ENCODE data around the gene TLR6.

Gene TLR6

GRCh38 chr4:38794051-38794450, 62.6 kb downstream of the TLR6 start:
- Histone ChIP-seq H3K36me3 (ENCODE audit: control insufficient read depth, insufficient read depth, low read length) (no peaks in the 10 kb centered on the region), H3K4me3 (ENCODE audit: low read depth, low read length) (no peak overlapping the region), H3K9ac (ENCODE audit: low read depth, low read length) (no peak overlapping the region)

GRCh38 chr4:38791010-38791409, 65.6 kb downstream of the TLR6 start:
- Histone ChIP-seq H3K9ac (ENCODE audit: low read depth, low read length) (no peak overlapping the region), H3K4me3 (ENCODE audit: low read depth, low read length) (no peak overlapping the region), H3K36me3 (ENCODE audit: control insufficient read depth, insufficient read depth, low read length) (no peaks in the 10 kb centered on the region), H3K27me3 (ENCODE audit: control insufficient read depth, insufficient read depth, low read length) (no peaks in the 10 kb centered on the region), H3K4me1 (ENCODE audit: control insufficient read depth, insufficient read depth, low read length) (no peaks in the 10 kb centered on the region), H3K9me3 (ENCODE audit: control insufficient read depth, insufficient read depth, low read length) (no peaks in the 10 kb centered on the region)

More at GRCh38 chr4:38794051-38794450, 62.6 kb downstream of the TLR6 start:
- H3K4me1 ChIP-seq (ENCODE audit: control insufficient read depth, insufficient read depth, low read length) = no peaks in the 10 kb centered on the region
- no peaks in the 10 kb centered on the region for H3K9me3 ChIP-seq (ENCODE audit: control insufficient read depth, insufficient read depth, low read length)
- no peaks in the 10 kb centered on the region for H3K27me3 ChIP-seq (ENCODE audit: control insufficient read depth, insufficient read depth, low read length)

- Histone ChIP-seq H3K27me3 (ENCODE audit: control insufficient read depth, insufficient read depth, low read length) (no peaks in the 10 kb centered on the region), H3K4me3 (ENCODE audit: low read depth, low read length) (no peak overlapping the region), H3K36me3 (ENCODE audit: control insufficient read depth, insufficient read depth, low read length) (no peaks in the 10 kb centered on the region), H3K4me1 (ENCODE audit: control insufficient read depth, insufficient read depth, low read length) (no peaks in the 10 kb centered on the region), H3K9me3 (ENCODE audit: control insufficient read depth, insufficient read depth, low read length) (no peaks in the 10 kb centered on the region), H3K9ac (ENCODE audit: low read depth, low read length) (no peak overlapping the region)
Observed at GRCh38 chr4:38788317-38788716, 68.3 kb downstream of the TLR6 start.

GRCh38 chr4:38787693-38788092, 68.9 kb downstream of the TLR6 start:
- no peak overlapping the region for H3K4me3 ChIP-seq (ENCODE audit: low read depth, low read length)

GRCh38 chr4:38785901-38786402, 70.7 kb downstream of the TLR6 start:
- Histone ChIP-seq H3K9me3 (ENCODE audit: control insufficient read depth, insufficient read depth, low read length) (no peaks in the 10 kb centered on the region), H3K4me1 (ENCODE audit: control insufficient read depth, insufficient read depth, low read length) (no peaks in the 10 kb centered on the region), H3K9ac (ENCODE audit: low read depth, low read length) (no peak overlapping the region)

More at GRCh38 chr4:38787693-38788092, 68.9 kb downstream of the TLR6 start:
- H3K36me3 ChIP-seq (ENCODE audit: control insufficient read depth, insufficient read depth, low read length) = no peaks in the 10 kb centered on the region
- no peak overlapping the region for H3K9ac ChIP-seq (ENCODE audit: low read depth, low read length)
- H3K27me3 ChIP-seq (ENCODE audit: control insufficient read depth, insufficient read depth, low read length) = no peaks in the 10 kb centered on the region
- H3K9me3 ChIP-seq (ENCODE audit: control insufficient read depth, insufficient read depth, low read length) = no peaks in the 10 kb centered on the region
- H3K4me1 ChIP-seq (ENCODE audit: control insufficient read depth, insufficient read depth, low read length) = no peaks in the 10 kb centered on the region

GRCh38 chr4:38785041-38785790, 71.4 kb downstream of the TLR6 start:
- H3K4me1 ChIP-seq (ENCODE audit: control insufficient read depth, insufficient read depth, low read length) = no peaks in the 10 kb centered on the region
- H3K36me3 ChIP-seq (ENCODE audit: control insufficient read depth, insufficient read depth, low read length) = no peaks in the 10 kb centered on the region
- H3K9me3 ChIP-seq (ENCODE audit: control insufficient read depth, insufficient read depth, low read length) = no peaks in the 10 kb centered on the region
- H3K4me3 ChIP-seq (ENCODE audit: low read depth, low read length) = no peak overlapping the region
- no peak overlapping the region for H3K9ac ChIP-seq (ENCODE audit: low read depth, low read length)
- no peaks in the 10 kb centered on the region for H3K27me3 ChIP-seq (ENCODE audit: control insufficient read depth, insufficient read depth, low read length)

More at GRCh38 chr4:38785901-38786402, 70.7 kb downstream of the TLR6 start:
- Histone ChIP-seq H3K36me3 (ENCODE audit: control insufficient read depth, insufficient read depth, low read length) (no peaks in the 10 kb centered on the region), H3K4me3 (ENCODE audit: low read depth, low read length) (no peak overlapping the region), H3K27me3 (ENCODE audit: control insufficient read depth, insufficient read depth, low read length) (no peaks in the 10 kb centered on the region)

GRCh38 chr4:38784141-38784540, 72.5 kb downstream of the TLR6 start:
- Histone ChIP-seq H3K27me3 (ENCODE audit: control insufficient read depth, insufficient read depth, low read length) (no peaks in the 10 kb centered on the region), H3K4me3 (ENCODE audit: low read depth, low read length) (no peak overlapping the region), H3K4me1 (ENCODE audit: control insufficient read depth, insufficient read depth, low read length) (no peaks in the 10 kb centered on the region), H3K36me3 (ENCODE audit: control insufficient read depth, insufficient read depth, low read length) (no peaks in the 10 kb centered on the region), H3K9me3 (ENCODE audit: control insufficient read depth, insufficient read depth, low read length) (no peaks in the 10 kb centered on the region), H3K9ac (ENCODE audit: low read depth, low read length) (no peak overlapping the region)

GRCh38 chr4:38783109-38783460, 73.5 kb downstream of the TLR6 start:
- Histone ChIP-seq H3K9ac (ENCODE audit: low read depth, low read length) (no peak overlapping the region), H3K4me1 (ENCODE audit: control insufficient read depth, insufficient read depth, low read length) (no peaks in the 10 kb centered on the region), H3K36me3 (ENCODE audit: control insufficient read depth, insufficient read depth, low read length) (no peaks in the 10 kb centered on the region), H3K9me3 (ENCODE audit: control insufficient read depth, insufficient read depth, low read length) (no peaks in the 10 kb centered on the region), H3K27me3 (ENCODE audit: control insufficient read depth, insufficient read depth, low read length) (no peaks in the 10 kb centered on the region), H3K4me3 (ENCODE audit: low read depth, low read length) (no peak overlapping the region)

GRCh38 chr4:38782452-38783108, 74.0 kb downstream of the TLR6 start, which contains the start of gene TLR10:
TLR10 (minus strand) TSS chr4:38782990; CDS start chr4:38775590, 7,400 bp downstream.
- no peak within 1 kb of the TSS for H3K9ac ChIP-seq (ENCODE audit: low read depth, low read length)
- no peak within 1 kb of the TSS for H3K4me3 ChIP-seq (ENCODE audit: low read depth, low read length)
- H3K27me3 ChIP-seq (ENCODE audit: control insufficient read depth, insufficient read depth, low read length) = no peaks in the 10 kb centered on the region
- no peaks in the 10 kb centered on the region for H3K9me3 ChIP-seq (ENCODE audit: control insufficient read depth, insufficient read depth, low read length)
- no peaks in the 10 kb centered on the region for H3K36me3 ChIP-seq (ENCODE audit: control insufficient read depth, insufficient read depth, low read length)
- H3K4me1 ChIP-seq (ENCODE audit: control insufficient read depth, insufficient read depth, low read length) = no peaks in the 10 kb centered on the region

- Histone ChIP-seq H3K4me3 (ENCODE audit: low read depth, low read length) (no peak overlapping the region), H3K9me3 (ENCODE audit: control insufficient read depth, insufficient read depth, low read length) (no peaks in the 10 kb centered on the region), H3K27me3 (ENCODE audit: control insufficient read depth, insufficient read depth, low read length) (no peaks in the 10 kb centered on the region), H3K36me3 (ENCODE audit: control insufficient read depth, insufficient read depth, low read length) (no peaks in the 10 kb centered on the region), H3K9ac (ENCODE audit: low read depth, low read length) (no peak overlapping the region), H3K4me1 (ENCODE audit: control insufficient read depth, insufficient read depth, low read length) (no peaks in the 10 kb centered on the region)
Observed at GRCh38 chr4:38781854-38782261, 74.8 kb downstream of the TLR6 start.

GRCh38 chr4:38780833-38781484, 75.7 kb downstream of the TLR6 start:
- Histone ChIP-seq H3K27me3 (ENCODE audit: control insufficient read depth, insufficient read depth, low read length) (no peaks in the 10 kb centered on the region), H3K9ac (ENCODE audit: low read depth, low read length) (no peak overlapping the region), H3K4me1 (ENCODE audit: control insufficient read depth, insufficient read depth, low read length) (no peaks in the 10 kb centered on the region), H3K36me3 (ENCODE audit: control insufficient read depth, insufficient read depth, low read length) (no peaks in the 10 kb centered on the region), H3K9me3 (ENCODE audit: control insufficient read depth, insufficient read depth, low read length) (no peaks in the 10 kb centered on the region), H3K4me3 (ENCODE audit: low read depth, low read length) (no peak overlapping the region)

All from iPS-15b (cell line).